Esophagus squamous epithelium (tissue), 4 donors: ENCODE results near the gene GALNTL6.

Experiments
- CTCF ChIP-seq, 6 experiments: fragments of 450-650 bp in 4 of 6; fragments of 200-600 bp in 2 of 6; sonication (generic) in 2 of 6; IDR thresholded peaks; one replicate each; pipeline ENCODE4 v1.5.1; 2016 to 2019; ENCODE audit warnings: antibody characterized with exemption in 6 of 6, mild to moderate bottlenecking in 4 of 6, moderate library complexity in 4 of 6
- POLR2A ChIP-seq, 4 donors: fragments of 450-650 bp; IDR thresholded peaks; one replicate each; pipeline ENCODE4 v1.6.1; 2017; ENCODE audit warnings: antibody characterized with exemption in 4 of 4, mild to moderate bottlenecking in 4 of 4, moderate library complexity in 3 of 4

GRCh38 chr4:171932238-171932637, 119.0 kb downstream of the GALNTL6 start:
- TF ChIP-seq CTCF (IDR thresholded peaks at IDR 0.05) (no peak), POLR2A (IDR thresholded peaks at IDR 0.05) (no peak)
